Limb (tissue), 2 donors: Measurements from ENCODE around the gene ACOT12.
"Not testable (repeated sequence)": the region's sequence is repeated elsewhere in the genome, so short reads cannot be mapped to it uniquely, and the experiment has no call there.

Source experiments
- DNase-seq, 2 donors: peaks; one replicate each; pipeline ENCODE4 v3.0.0-alpha.2; 2016; ENCODE audit errors: extremely low spot score in 2 of 2

ACOT12 gene

GRCh38 chr5:81344736-81345135 lies 49.2 kb downstream of the ACOT12 start:
- no peak for DNase-seq

GRCh38 chr5:81338213-81338612 lies 55.7 kb downstream of the ACOT12 start:
- not testable (repeated sequence) for DNase-seq

GRCh38 chr5:81337803-81338202 lies 56.1 kb downstream of the ACOT12 start:
- DNase-seq = no peak

- no peak for DNase-seq
These were observed 57.4 kb downstream of the ACOT12 start for GRCh38 chr5:81336556-81336955.

GRCh38 chr5:81335946-81336345 lies 58.0 kb downstream of the ACOT12 start:
- DNase-seq = no peak

GRCh38 chr5:81334304-81335061 lies 59.5 kb downstream of the ACOT12 start:
- DNase-seq = no peak

- no peak for DNase-seq
These were observed 67.4 kb downstream of the ACOT12 start for GRCh38 chr5:81326554-81326953.

GRCh38 chr5:81317536-81317935 lies 76.4 kb downstream of the ACOT12 start:
- no peak for DNase-seq

GRCh38 chr5:81316571-81316970 lies 77.4 kb downstream of the ACOT12 start:
- DNase-seq = no peak

GRCh38 chr5:81315830-81316229 lies 78.1 kb downstream of the ACOT12 start:
- DNase-seq = no peak

GRCh38 chr5:81315336-81315735 lies 78.6 kb downstream of the ACOT12 start:
- DNase-seq = no peak

GRCh38 chr5:81314581-81314980 lies 79.4 kb downstream of the ACOT12 start:
- no peak for DNase-seq

GRCh38 chr5:81313686-81314085 lies 80.2 kb downstream of the ACOT12 start:
- DNase-seq = no peak

- DNase-seq = no peak
These were observed 80.7 kb downstream of the ACOT12 start for GRCh38 chr5:81313278-81313677.

GRCh38 chr5:81310402-81311063 lies 83.4 kb downstream of the ACOT12 start:
- DNase-seq = no peak

- DNase-seq = no peak
These were observed 85.1 kb downstream of the ACOT12 start for GRCh38 chr5:81308836-81309235.

- DNase-seq = no peak
These were observed 88.1 kb downstream of the ACOT12 start for GRCh38 chr5:81305785-81306184.

- no peak for DNase-seq
These were observed 90.4 kb downstream of the ACOT12 start for GRCh38 chr5:81303563-81303962.

GRCh38 chr5:81302596-81302995 lies 91.3 kb downstream of the ACOT12 start:
- DNase-seq = no peak

- DNase-seq = peak; percentile 95 to 96
These were observed 92.5 kb downstream of the ACOT12 start, which contains the start of gene ZCCHC9 for GRCh38 chr5:81301271-81302015. ZCCHC9 (plus strand) TSS chr5:81301587; CDS start chr5:81304758, 3,171 bp downstream.

- DNase-seq = no peak
These were observed 93.0 kb downstream of the ACOT12 start for GRCh38 chr5:81300921-81301270.

- DNase-seq = no peak
These were observed 96.4 kb downstream of the ACOT12 start for GRCh38 chr5:81297531-81297930.
